GM12878 (cell line): ENCODE data around the gene KLHL35. TPM values are rescaled to one million over a fixed set of nuclear protein-coding genes. Genes with fewer than 3 reads are reported as not detected.

Source experiments
- ATAC-seq: fragments of 200-7000 bp; cut with Tn5 transposase; 3 replicates; pipeline ENCODE4 v1.9.1; 2020; ENCODE audit warnings: mild to moderate bottlenecking, moderate library complexity
- BruUV-seq: library from RNA; stranded (reverse); fragments of 400-500 nt; replicated peaks from 2 replicates; lab custom pipeline; 2021; lab: Mats Ljungman, UMichigan
- CTCF ChIA-PET: fragments of 300-600 bp; sonication (Branson Sonifier 250); formaldehyde crosslinking; extraction: SDS; loops from one replicate; lab custom pipeline; 2021; ENCODE audit warnings: inconsistent platforms; lab: Yijun Ruan, JAX
- POLR2A ChIA-PET: fragments of 350-600 bp; formaldehyde crosslinking; extraction: SDS; loops from one replicate; lab custom pipeline; 2021; ENCODE audit warnings: inconsistent platforms; lab: Charles Lee
- RAD21 ChIA-PET: fragments of 300-600 bp; sonication (Branson Sonifier 250); formaldehyde crosslinking; loops from one replicate; lab custom pipeline; 2023; ENCODE audit warnings: antibody characterized with exemption; ENCODE audit not compliant: unreplicated experiment; lab: Charles Lee
- SMC1A ChIA-PET: fragments of 300-600 bp; sonication (Branson Sonifier 250); formaldehyde crosslinking; loops from one replicate; lab custom pipeline; 2023; ENCODE audit not compliant: unreplicated experiment, uncharacterized antibody; lab: Charles Lee
- DNase-seq: peaks from one replicate; pipeline ENCODE4 v3.0.0-alpha.2; 2011; ENCODE audit warnings: low read depth, low spot score
- FAIRE-seq: peaks from 3 replicates; lab custom pipeline; 2011; peaks lifted over from hg19 to GRCh38; lab: Jason Lieb, UNC
- H2AFZ ChIP-seq: 2 replicates; pipeline ENCODE4 v1.6.0; 2011; ENCODE audit warnings: low read depth, low read length, control low read depth; ENCODE audit not compliant: control insufficient read depth
- H3K27ac ChIP-seq: 2 replicates; pipeline ENCODE4 v1.5.1; 2011; ENCODE audit warnings: control low read depth; ENCODE audit not compliant: control insufficient read depth, insufficient read depth
- H3K27me3 ChIP-seq, 2 experiments: replicated peaks in 1 of 2; 2 replicates each; pipeline versions ENCODE4 v1.6.0 to v1.6.1; 2011; ENCODE audit warnings: low read length in 1 of 2; ENCODE audit not compliant: control insufficient read depth in 2 of 2, insufficient read depth in 2 of 2
- H3K36me3 ChIP-seq, 2 experiments: 2 replicates each; pipeline ENCODE4 v1.5.1; 2011; ENCODE audit warnings: low read length in 1 of 2; ENCODE audit not compliant: control insufficient read depth in 2 of 2, insufficient read depth in 2 of 2
- H3K4me1 ChIP-seq: 2 replicates; pipeline ENCODE4 v1.6.1; 2011; ENCODE audit warnings: mild to moderate bottlenecking, low read length, moderate library complexity, mixed read lengths; ENCODE audit not compliant: control insufficient read depth, insufficient read depth
- H3K4me2 ChIP-seq: 2 replicates; pipeline ENCODE4 v1.6.0; 2011; ENCODE audit warnings: control low read depth; ENCODE audit not compliant: control insufficient read depth, insufficient read depth
- H3K4me3 ChIP-seq: fragments of 200-600 bp; sonication (generic); 2 replicates; pipeline ENCODE4 v1.5.1; 2016
- H3K79me2 ChIP-seq: 2 replicates; pipeline ENCODE4 v1.6.0; 2011; ENCODE audit warnings: low read length; ENCODE audit not compliant: control insufficient read depth, insufficient read depth
- H3K9ac ChIP-seq: 2 replicates; pipeline ENCODE4 v1.8.0; 2011; ENCODE audit warnings: low read length, control low read depth, mixed read lengths; ENCODE audit not compliant: control insufficient read depth, insufficient read depth
- H3K9me3 ChIP-seq: replicated peaks from 3 replicates; pipeline ENCODE4 v1.5.1; 2011; ENCODE audit warnings: mild to moderate bottlenecking, low read length; ENCODE audit not compliant: control insufficient read depth, insufficient read depth
- H4K20me1 ChIP-seq: 2 replicates; pipeline ENCODE4 v1.6.0; 2011; ENCODE audit not compliant: control insufficient read depth, insufficient read depth
- ATF2 ChIP-seq: IDR thresholded peaks from 2 replicates; pipeline ENCODE4 v1.6.1; 2012; ENCODE audit warnings: low read length, inconsistent platforms
- CBX5 ChIP-seq: sonication (generic); IDR thresholded peaks from 2 replicates; pipeline ENCODE4 v1.6.1; 2016; ENCODE audit warnings: low read depth, moderate library complexity, mild to moderate bottlenecking, inconsistent platforms
- ESRRA ChIP-seq: IDR thresholded peaks from 2 replicates; pipeline ENCODE4 v1.6.1; 2012; ENCODE audit warnings: mild to moderate bottlenecking, low read length, improper control_type of control experiment
- HDAC2 ChIP-seq: fragments of 200-600 bp; sonication (generic); IDR thresholded peaks from 2 replicates; pipeline ENCODE4 v1.6.1; 2017
- MEF2B ChIP-seq: fragments of 450-650 bp; IDR thresholded peaks from 2 replicates; pipeline ENCODE4 v1.6.1; 2018; ENCODE audit warnings: mild to moderate bottlenecking, moderate library complexity; ENCODE audit not compliant: partially characterized antibody, poor library complexity, severe bottlenecking
- MTA3 ChIP-seq: IDR thresholded peaks from 2 replicates; pipeline ENCODE4 v1.6.1; 2012; ENCODE audit warnings: low read length, inconsistent platforms, borderline replicate concordance
- PKNOX1 ChIP-seq: fragments of 450-650 bp; IDR thresholded peaks from 2 replicates; pipeline ENCODE4 v1.6.1; 2016; ENCODE audit warnings: mild to moderate bottlenecking
- SKIL ChIP-seq: fragments of 450-650 bp; IDR thresholded peaks from 2 replicates; pipeline ENCODE4 v1.6.1; 2017; ENCODE audit warnings: mild to moderate bottlenecking, low read depth, inconsistent platforms; ENCODE audit not compliant: poor library complexity, severe bottlenecking
- SMARCA5 ChIP-seq: fragments of 450-650 bp; IDR thresholded peaks from 2 replicates; pipeline ENCODE4 v1.6.1; 2017; ENCODE audit warnings: mild to moderate bottlenecking
- TCF7 ChIP-seq: IDR thresholded peaks from 2 replicates; pipeline ENCODE4 v1.6.1; 2014; ENCODE audit warnings: antibody characterized with exemption, borderline replicate concordance
- ZNF217 ChIP-seq: fragments of 450-650 bp; IDR thresholded peaks from 2 replicates; pipeline ENCODE4 v1.6.1; 2017; ENCODE audit warnings: antibody characterized with exemption, mild to moderate bottlenecking
- ZNF592 ChIP-seq: fragments of 450-650 bp; IDR thresholded peaks from 2 replicates; pipeline ENCODE4 v1.6.1; 2017; ENCODE audit warnings: mild to moderate bottlenecking, moderate library complexity
- WGBS: methylation state at CpG from one replicate; pipeline ENCODE4 v1.1.6; 2016; ENCODE audit warnings: low lambda C conversion rate; ENCODE audit not compliant: insufficient replicate concordance, insufficient coverage; ENCODE audit errors: missing lambda C conversion rate; 5-methylcytosine and 5-hydroxymethylcytosine counted together
- in situ Hi-C: fragments of 300-500 bp; cut with MboI; formaldehyde crosslinking; loops from 9 replicates; pipeline ENCODE4 v1.14.3; 2018; ENCODE audit warnings: mixed read lengths
- intact Hi-C: fragments of 100-400 bp; cut with micrococcal nuclease; formaldehyde crosslinking; loops from one replicate; pipeline ENCODE4 v1.14.2; 2022; ENCODE audit not compliant: unreplicated experiment
- polyA plus RNA-seq, 11 experiments: library from polyadenylated mRNA; depleted of rRNA in 4 of 11; unstranded in 6 of 11; stranded (reverse) in 5 of 11; fragments of >200 nt; fragmentation: Nextera tagmentation in 4 of 11; fragmentation: Illumina TruSeq in 1 of 11; extraction: Ambion mirVana in 4 of 11; extraction: Trizol in 1 of 11; gene quantifications; 1 replicate in 1 of 11; 2 replicates in 10 of 11; pipeline versions ENCODE4 v1.2.1 to v1.2.3, GENCODE V29; 2011 to 2016; ENCODE audit warnings: inconsistent platforms in 2 of 11, missing spikeins in 2 of 11, low read depth in 1 of 11
- total RNA-seq, 4 experiments: library from RNA; depleted of rRNA in 3 of 4; stranded (reverse); fragments of >200 nt in 3 of 4; fragmentation: Illumina TruSeq in 1 of 4; extraction: Trizol in 1 of 4; gene quantifications; 2 replicates each; pipeline versions ENCODE4 v1.2.1 to v1.2.3, GENCODE V29; 2013 to 2021

Gene KLHL35
- total and polyA plus RNA-seq, 10 of the 15 experiments (the other 5 are each of a cell fraction or from before 2014, with no cell fraction given) = 0.04 to 0.34 (median 0.13) TPM; not detected in 1

- TF ChIP-seq MEF2B (no peak), SMARCA5 (0 out of 2 replicates have a peak, but pooled peaks have one; percentile 46), MTA3 (no peak), TCF7 (no peak), HDAC2 (no peak)
These were observed 48.4 kb downstream of the KLHL35 start (continued) for GRCh38 chr11:75384438-75385080.

- DNase-seq = no peak
- no TSS peak for BruUV-seq
- ChIA-PET POLR2A (no interaction called here), RAD21 (interaction anchor here (1.5 to 9.8 kb wide), 6 partner anchors 11 to 105 kb away, joined by 4 to 118 read pairs (median 8); partner anchors contain the start of gene ARRB1), SMC1A (interaction anchor here (1.2 to 8.3 kb wide), 6 partner anchors 37 to 107 kb away, joined by 4 to 89 read pairs (median 12); no protein-coding TSS in a partner anchor), CTCF (interaction anchor here (1.0 to 17.1 kb wide), 7 partner anchors 14 to 135 kb away, joined by 3 to 406 read pairs (median 3); no protein-coding TSS in a partner anchor)
- Histone ChIP-seq H3K4me1 (peaks cover under 1% of the 10 kb centered on the region; the same call in 1 of the 2 replicates), H3K9me3 (no peaks in the 10 kb centered on the region), H3K27me3 (no peaks in the 10 kb centered on the region), H3K4me3 (no peak overlapping the region), H3K27ac (no peak overlapping the region), H3K9ac (no peak overlapping the region), H3K4me2 (no peak overlapping the region), H2AFZ (no peak overlapping the region), H3K79me2 (no peaks in the 10 kb centered on the region), H4K20me1 (no peaks in the 10 kb centered on the region), H3K36me3 (no peaks in the 10 kb centered on the region)
- 3% methylated on average over 3 of the region's 3 CpGs for WGBS
- ATAC-seq = peak; percentile 47
- no peak for FAIRE-seq
- in situ Hi-C loops = loop anchor here (5.0 kb wide), 2 partner anchors 56 to 106 kb away; no protein-coding TSS in a partner anchor
- intact Hi-C loops = no loop called here
- TF ChIP-seq ESRRA = no peak
- no peak for TF ChIP-seq ATF2
- no peak for TF ChIP-seq SKIL
- TF ChIP-seq PKNOX1 = no peak
- TF ChIP-seq ZNF592 = no peak
- TF ChIP-seq CBX5 = no peak
- no peak for TF ChIP-seq ZNF217
These were observed 49.8 kb downstream of the KLHL35 start for GRCh38 chr11:75383246-75383645.
